HEK293 (cell line): ENCODE data around the gene PDZK1IP1.

ENCODE experiments used
- CTCF ChIA-PET: fragments of 350-600 bp; formaldehyde crosslinking; extraction: SDS; loops from one replicate; lab custom pipeline; 2021; ENCODE audit warnings: antibody characterized with exemption; lab: Yijun Ruan, JAX
- POLR2A ChIA-PET: fragments of 300-600 bp; formaldehyde crosslinking; extraction: SDS; loops from one replicate; lab custom pipeline; 2020; ENCODE audit warnings: antibody characterized with exemption, inconsistent platforms; lab: Yijun Ruan, JAX
- H3K27ac ChIP-seq: fragments of 200-500 bp; sonication (Bioruptor generic); 2 replicates; pipeline ENCODE4 v1.5.1; 2014; ENCODE audit warnings: low read depth, low read length, control low read depth, inconsistent platforms; ENCODE audit errors: extremely low read depth
- H3K36me3 ChIP-seq, 2 experiments: fragments of 200-500 bp in 1 of 2; sonication (Bioruptor generic) in 1 of 2; 1 replicate in 1 of 2; 2 replicates in 1 of 2; pipeline ENCODE4 v1.5.1; 2014 to 2017; ENCODE audit warnings: inconsistent platforms in 2 of 2, low read length in 2 of 2; ENCODE audit not compliant: control insufficient read depth in 2 of 2, insufficient read depth in 1 of 2
- H3K4me1 ChIP-seq: fragments of 200-500 bp; sonication (Bioruptor generic); 2 replicates; pipeline ENCODE4 v1.5.1; 2014; ENCODE audit warnings: mild to moderate bottlenecking, low read length, inconsistent platforms; ENCODE audit not compliant: control insufficient read depth, insufficient read depth
- H3K4me3 ChIP-seq: 2 replicates; pipeline ENCODE4 v1.5.1; 2011; ENCODE audit warnings: low read depth, mild to moderate bottlenecking, control low read depth, low read length, moderate library complexity
- H3K9me3 ChIP-seq: fragments of 200-500 bp; sonication (Bioruptor generic); 2 replicates; pipeline ENCODE4 v1.5.1; 2014; ENCODE audit warnings: low read depth, low read length, inconsistent platforms; ENCODE audit not compliant: control insufficient read depth, insufficient read depth
- HOXA7 ChIP-seq: sonication (generic); formaldehyde crosslinking; IDR thresholded peaks from 2 replicates; pipeline ENCODE4 v1.8.1; 2022; ENCODE audit warnings: missing genetic modification reagents, borderline replicate concordance
- HOXC10 ChIP-seq: sonication (generic); formaldehyde crosslinking; IDR thresholded peaks from 2 replicates; pipeline ENCODE4 v1.8.1; 2023; ENCODE audit warnings: mild to moderate bottlenecking, missing genetic modification reagents
- SCRT1 ChIP-seq: fragments of 450-650 bp; formaldehyde crosslinking; IDR thresholded peaks from 2 replicates; pipeline ENCODE4 v1.5.1; 2016; ENCODE audit warnings: missing biosample characterization, missing genetic modification characterization, borderline replicate concordance
- ZNF114 ChIP-seq: fragments of 450-650 bp; formaldehyde crosslinking; IDR thresholded peaks from 2 replicates; pipeline ENCODE4 v1.5.0; 2017; ENCODE audit warnings: missing biosample characterization, missing genetic modification characterization
- ZNF221 ChIP-seq: fragments of 450-650 bp; formaldehyde crosslinking; IDR thresholded peaks from 2 replicates; pipeline ENCODE4 v1.5.1; 2017; ENCODE audit warnings: missing biosample characterization, missing genetic modification characterization, borderline replicate concordance
- ZNF248 ChIP-seq: fragments of 450-650 bp; formaldehyde crosslinking; IDR thresholded peaks from 2 replicates; pipeline ENCODE4 v1.5.1; 2017; ENCODE audit warnings: missing biosample characterization, missing genetic modification characterization
- ZNF366 ChIP-seq: fragments of 450-650 bp; formaldehyde crosslinking; conservative IDR thresholded peaks from 2 replicates; pipeline ENCODE4 v1.5.1; 2016; ENCODE audit warnings: missing biosample characterization, missing genetic modification characterization
- ZNF426 ChIP-seq: fragments of 450-650 bp; formaldehyde crosslinking; IDR thresholded peaks from 2 replicates; pipeline ENCODE4 v1.5.1; 2017; ENCODE audit warnings: missing biosample characterization, missing genetic modification characterization, mild to moderate bottlenecking, inconsistent platforms, moderate library complexity
- ZNF514 ChIP-seq: fragments of 450-650 bp; formaldehyde crosslinking; IDR thresholded peaks from 2 replicates; pipeline ENCODE4 v1.5.1; 2016; ENCODE audit warnings: missing biosample characterization, missing genetic modification characterization
- ZNF529 ChIP-seq: fragments of 450-650 bp; formaldehyde crosslinking; IDR thresholded peaks from 2 replicates; pipeline ENCODE4 v1.5.1; 2017; ENCODE audit warnings: missing genetic modification characterization, missing biosample characterization; ENCODE audit not compliant: insufficient replicate concordance
- ZNF621 ChIP-seq: fragments of 450-650 bp; formaldehyde crosslinking; IDR thresholded peaks from 2 replicates; pipeline ENCODE4 v1.5.1; 2017; ENCODE audit warnings: missing biosample characterization, missing genetic modification characterization
- ZNF660 ChIP-seq: fragments of 450-650 bp; IDR thresholded peaks from 2 replicates; pipeline ENCODE4 v1.5.1; 2018; ENCODE audit warnings: missing biosample characterization, mild to moderate bottlenecking, missing genetic modification characterization
- ZNF785 ChIP-seq: fragments of 450-650 bp; formaldehyde crosslinking; IDR thresholded peaks from 2 replicates; pipeline ENCODE4 v1.5.1; 2016; ENCODE audit warnings: missing biosample characterization, missing genetic modification characterization
- TF ChIP-seq, protein P1 (sequence below): fragments of 450-650 bp; formaldehyde crosslinking; IDR thresholded peaks from 2 replicates; pipeline ENCODE4 v1.5.1; 2016; ENCODE audit warnings: missing biosample characterization, missing genetic modification characterization
- TF ChIP-seq, protein P2 (sequence below): fragments of 450-650 bp; formaldehyde crosslinking; IDR thresholded peaks from 2 replicates; pipeline ENCODE4 v1.5.1; 2016; ENCODE audit warnings: missing biosample characterization, missing genetic modification characterization

Gene PDZK1IP1

DNA sequence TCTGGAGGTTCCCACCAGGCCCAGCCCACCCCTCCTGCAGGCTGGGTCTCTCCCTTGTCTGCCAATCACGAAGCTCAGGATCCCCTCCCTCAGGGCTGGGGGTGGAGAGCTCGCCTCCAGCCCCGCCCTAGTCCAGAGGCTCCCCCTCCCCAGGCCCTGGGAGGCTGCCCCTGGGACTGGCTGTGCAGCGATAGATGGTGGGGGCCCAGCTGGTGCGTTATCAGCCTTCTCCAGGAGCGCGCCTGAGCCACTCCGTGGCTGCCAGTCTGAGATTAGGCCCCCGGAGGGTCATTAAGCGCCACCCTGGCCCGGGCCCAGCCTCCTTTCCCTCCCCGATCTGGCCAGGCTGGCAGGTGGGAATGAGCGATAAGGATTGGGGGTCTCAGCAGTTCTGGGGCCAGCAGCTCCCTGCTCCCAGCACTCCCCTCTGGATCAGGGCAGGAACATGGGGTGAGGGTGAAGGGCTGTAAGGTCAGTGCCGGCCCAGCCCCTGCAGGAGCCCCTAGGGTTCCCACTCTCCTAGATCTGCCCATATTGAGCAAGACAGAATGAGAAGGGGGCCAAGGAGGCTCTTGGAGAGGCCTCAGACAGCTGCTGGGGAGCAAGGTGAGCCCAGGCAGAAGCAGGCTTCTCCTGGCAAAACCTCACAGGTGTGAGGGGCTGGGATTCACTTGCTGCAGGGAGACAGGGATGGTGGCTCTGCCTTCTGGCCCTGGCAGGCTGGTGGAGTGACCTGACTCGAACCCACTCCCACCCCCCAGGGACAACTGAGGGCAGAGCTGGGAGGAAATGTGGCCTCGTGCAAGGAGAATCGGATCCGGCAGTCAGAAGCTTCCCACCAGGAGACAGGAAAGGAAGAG, 8.5 kb downstream of the PDZK1IP1 start:
- H3K4me1 ChIP-seq, result no peaks in the 10 kb centered on the region
- no peak for TF ChIP-seq ZNF114 (tag by site-specific recombination)
- no peak for TF ChIP-seq SCRT1 (tag by site-specific recombination)
- TF ChIP-seq ZNF221 (tag by site-specific recombination), result no peak
- no peak for TF ChIP-seq ZNF621
- TF ChIP-seq ZNF785 (tag by site-specific recombination), result no peak
- TF ChIP-seq ZNF366 (tag by site-specific recombination), result no peak
- no peaks in the 10 kb centered on the region for H3K9me3 ChIP-seq
- no peak overlapping the region for H3K27ac ChIP-seq
- no peak overlapping the region for H3K4me3 ChIP-seq
- ChIA-PET POLR2A (no interaction called here), CTCF (interaction anchor here (0.5 to 4.4 kb wide), 4 partner anchors 12 to 544 kb away, joined by 3 to 78 read pairs (median 4); partner anchors contain the start of gene PDZK1IP1)
- no peaks in the 10 kb centered on the region for H3K36me3 ChIP-seq

DNA sequence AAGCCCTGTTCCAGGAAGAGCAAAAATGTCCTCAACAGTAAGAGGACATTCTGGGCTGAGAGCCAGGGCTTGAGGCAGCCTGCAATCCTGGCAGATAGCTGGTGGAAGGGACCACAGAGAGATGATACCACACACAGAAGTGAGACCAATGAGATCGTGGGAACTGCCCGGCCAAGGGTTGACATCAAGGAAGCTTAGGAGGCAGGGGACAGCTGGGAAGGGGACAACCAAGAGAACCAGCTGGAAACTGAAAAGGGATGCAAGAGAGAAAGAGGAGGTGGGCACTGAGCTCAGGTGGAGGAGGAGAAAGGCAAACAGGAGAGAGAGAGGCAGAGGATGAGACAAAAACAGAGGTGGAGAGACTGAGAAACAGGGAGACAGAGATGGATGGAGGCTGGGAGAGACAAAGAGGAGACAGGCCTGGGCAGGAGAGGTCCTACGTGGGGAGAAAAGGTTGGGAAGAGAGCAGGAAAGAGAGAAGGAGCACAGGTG, 9.2 kb downstream of the PDZK1IP1 start:
- no peak overlapping the region for H3K4me3 ChIP-seq
- POLR2A ChIA-PET, result no interaction called here
- CTCF ChIA-PET, result interaction anchor here (0.5 to 4.4 kb wide), 5 partner anchors 13 to 545 kb away, joined by 3 to 78 read pairs (median 3); partner anchors contain the start of gene PDZK1IP1
- H3K9me3 ChIP-seq, result no peaks in the 10 kb centered on the region
- no peak overlapping the region for H3K27ac ChIP-seq
- TF ChIP-seq ZNF514 (tag by site-specific recombination) (no peak), ZNF426 (tag by site-specific recombination) (no peak)
- TF ChIP-seq, protein P1, sequence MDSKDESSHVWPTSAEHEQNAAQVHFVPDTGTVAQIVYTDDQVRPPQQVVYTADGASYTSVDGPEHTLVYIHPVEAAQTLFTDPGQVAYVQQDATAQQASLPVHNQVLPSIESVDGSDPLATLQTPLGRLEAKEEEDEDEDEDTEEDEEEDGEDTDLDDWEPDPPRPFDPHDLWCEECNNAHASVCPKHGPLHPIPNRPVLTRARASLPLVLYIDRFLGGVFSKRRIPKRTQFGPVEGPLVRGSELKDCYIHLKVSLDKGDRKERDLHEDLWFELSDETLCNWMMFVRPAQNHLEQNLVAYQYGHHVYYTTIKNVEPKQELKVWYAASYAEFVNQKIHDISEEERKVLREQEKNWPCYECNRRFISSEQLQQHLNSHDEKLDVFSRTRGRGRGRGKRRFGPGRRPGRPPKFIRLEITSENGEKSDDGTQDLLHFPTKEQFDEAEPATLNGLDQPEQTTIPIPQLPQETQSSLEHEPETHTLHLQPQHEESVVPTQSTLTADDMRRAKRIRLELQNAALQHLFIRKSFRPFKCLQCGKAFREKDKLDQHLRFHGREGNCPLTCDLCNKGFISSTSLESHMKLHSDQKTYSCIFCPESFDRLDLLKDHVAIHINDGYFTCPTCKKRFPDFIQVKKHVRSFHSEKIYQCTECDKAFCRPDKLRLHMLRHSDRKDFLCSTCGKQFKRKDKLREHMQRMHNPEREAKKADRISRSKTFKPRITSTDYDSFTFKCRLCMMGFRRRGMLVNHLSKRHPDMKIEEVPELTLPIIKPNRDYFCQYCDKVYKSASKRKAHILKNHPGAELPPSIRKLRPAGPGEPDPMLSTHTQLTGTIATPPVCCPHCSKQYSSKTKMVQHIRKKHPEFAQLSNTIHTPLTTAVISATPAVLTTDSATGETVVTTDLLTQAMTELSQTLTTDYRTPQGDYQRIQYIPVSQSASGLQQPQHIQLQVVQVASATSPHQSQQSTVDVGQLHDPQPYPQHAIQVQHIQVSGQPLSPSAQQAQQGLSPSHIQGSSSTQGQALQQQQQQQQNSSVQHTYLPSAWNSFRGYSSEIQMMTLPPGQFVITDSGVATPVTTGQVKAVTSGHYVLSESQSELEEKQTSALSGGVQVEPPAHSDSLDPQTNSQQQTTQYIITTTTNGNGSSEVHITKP, result peak; percentile 32; the same call in 1 of the 2 replicates
- H3K4me1 ChIP-seq, result no peaks in the 10 kb centered on the region
- H3K36me3 ChIP-seq, result no peaks in the 10 kb centered on the region

DNA sequence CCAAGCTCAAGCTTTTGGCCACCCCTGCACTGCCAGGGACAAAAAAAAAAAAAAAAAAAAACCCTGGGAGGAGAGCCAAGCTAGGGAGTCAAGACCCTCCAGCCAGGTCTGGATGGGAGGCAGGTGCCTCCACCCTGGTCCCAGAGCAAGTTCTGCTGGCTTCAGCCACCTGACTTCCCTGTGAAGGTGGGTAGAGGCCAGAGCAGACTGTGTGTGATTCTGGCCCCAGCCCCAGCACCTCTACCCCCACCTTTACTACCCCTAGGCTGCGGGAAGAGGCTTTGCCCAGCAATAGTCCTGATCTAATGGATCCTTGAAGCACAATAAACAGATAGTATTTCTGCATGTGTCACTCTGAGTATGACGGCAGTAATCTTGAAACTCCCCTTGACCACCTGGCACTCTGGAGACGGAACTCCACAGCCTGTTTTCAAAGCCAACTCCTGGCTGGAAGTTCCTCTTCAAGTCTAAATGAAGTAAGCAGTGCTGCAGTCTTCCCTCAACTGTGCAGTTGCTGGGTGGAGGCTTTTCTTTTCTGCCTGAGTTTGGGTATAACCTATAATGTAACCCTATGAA, 9.8 kb downstream of the PDZK1IP1 start:
- H3K36me3 ChIP-seq, result no peaks in the 10 kb centered on the region
- CTCF ChIA-PET, result interaction anchor here (0.6 to 4.4 kb wide), 19 partner anchors 8 to 1024 kb away, joined by 3 to 78 read pairs (median 5); partner anchors contain the start of gene PDZK1IP1
- TF ChIP-seq ZNF660 (tag by site-specific recombination) (no peak), HOXA7 (no peak), ZNF248 (tag by site-specific recombination) (no peak), HOXC10 (CRISPR knock-in tag) (no peak), ZNF529 (tag by site-specific recombination) (no peak)
- TF ChIP-seq, protein P2, sequence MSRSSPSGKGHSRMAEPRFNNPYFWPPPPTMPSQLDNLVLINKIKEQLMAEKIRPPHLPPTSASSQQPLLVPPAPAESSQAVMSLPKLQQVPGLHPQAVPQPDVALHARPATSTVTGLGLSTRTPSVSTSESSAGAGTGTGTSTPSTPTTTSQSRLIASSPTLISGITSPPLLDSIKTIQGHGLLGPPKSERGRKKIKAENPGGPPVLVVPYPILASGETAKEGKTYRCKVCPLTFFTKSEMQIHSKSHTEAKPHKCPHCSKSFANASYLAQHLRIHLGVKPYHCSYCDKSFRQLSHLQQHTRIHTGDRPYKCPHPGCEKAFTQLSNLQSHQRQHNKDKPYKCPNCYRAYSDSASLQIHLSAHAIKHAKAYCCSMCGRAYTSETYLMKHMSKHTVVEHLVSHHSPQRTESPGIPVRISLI, result no peak
- no peaks in the 10 kb centered on the region for H3K4me1 ChIP-seq
- no peaks in the 10 kb centered on the region for H3K9me3 ChIP-seq
- no peak overlapping the region for H3K27ac ChIP-seq
- POLR2A ChIA-PET, result interaction anchor here (0.6 to 2.2 kb wide), 6 partner anchors 13 to 546 kb away, joined by 3 to 23 read pairs (median 5); partner anchors contain the start of gene STIL
- no peak overlapping the region for H3K4me3 ChIP-seq
